ENCODE results near the gene FAM20B.

DNA sequence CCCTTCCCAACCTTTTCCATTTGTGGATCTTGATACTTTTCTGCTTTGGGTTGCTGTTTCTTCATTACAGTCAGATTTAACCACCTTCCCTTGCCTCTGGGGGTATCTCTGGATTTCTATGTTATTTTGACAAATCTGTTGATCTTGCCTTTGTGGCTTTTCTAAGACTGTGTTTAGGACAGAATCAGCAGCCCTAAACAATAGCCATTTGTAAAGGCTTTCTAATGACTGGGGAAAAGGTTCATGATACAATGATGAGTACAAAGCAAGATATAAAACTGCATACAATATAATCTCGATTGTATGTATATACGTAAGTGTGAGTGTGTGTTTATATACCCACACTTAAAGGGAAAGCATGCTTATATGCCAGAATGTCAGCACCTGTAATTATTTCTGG is 27.8 kb downstream of the FAM20B start:
- TF ChIP-seq POLR2A (IDR thresholded peaks at IDR 0.05; ENCODE audit: low read depth, low read length) (no peak), POU2F2 (IDR thresholded peaks at IDR 0.05; ENCODE audit: low read depth, low read length) (no peak), POLR2AphosphoS5 (IDR thresholded peaks at IDR 0.05; ENCODE audit: low read depth, low read length) (no peak), SPI1 (IDR thresholded peaks at IDR 0.05; ENCODE audit: low read depth, low read length) (no peak), TAF1 (IDR thresholded peaks at IDR 0.05; ENCODE audit: low read depth, low read length) (no peak)

Data from GM12891 (cell line).